ENCODE measurements around the gene NFASC. TPM values are rescaled to one million over a fixed set of nuclear protein-coding genes. Genes with fewer than 3 reads are reported as not detected.

The NFASC gene
- total RNA-seq, 1 experiment from 2014 or later = 1.6 TPM

GRCh38 chr1:204923626-204924012 lies 53.0 kb downstream of the NFASC start:
- CTCF ChIA-PET = no interaction called here
- H4K20me1 ChIP-seq (ENCODE audit: low read length) = no peaks in the 10 kb centered on the region
- H3K9me2 ChIP-seq (replicated peaks; ENCODE audit: low read length) = no peaks in the 10 kb centered on the region
- no peak overlapping the region for H3K27ac ChIP-seq (ENCODE audit: low read length)
- H3K9ac ChIP-seq (ENCODE audit: low read length) = no peak overlapping the region
- intact Hi-C loops (cut with micrococcal nuclease) = no loop called here
- H3K36me3 ChIP-seq (ENCODE audit: low read depth, low read length) = no peaks in the 10 kb centered on the region
- no peaks in the 10 kb centered on the region for H3F3A ChIP-seq (ENCODE audit: low read length, unreplicated experiment)
- H3K4me3 ChIP-seq (ENCODE audit: low read length) = no peak overlapping the region
- no TSS peak for BruUV-seq (replicated peaks)
- peaks cover 47% of the 10 kb centered on the region for H3K27me3 ChIP-seq (ENCODE audit: low read length)
- H3K79me2 ChIP-seq (ENCODE audit: low read length) = no peaks in the 10 kb centered on the region
- peaks cover 7% of the 10 kb centered on the region; the same call in 1 of the 2 replicates for H3K4me1 ChIP-seq (ENCODE audit: insufficient read depth, low read length)
- H2AFZ ChIP-seq (ENCODE audit: low read length) = no peak overlapping the region
- H3K4me2 ChIP-seq (ENCODE audit: low read length) = no peak overlapping the region
- no peaks in the 10 kb centered on the region for H3K9me3 ChIP-seq (ENCODE audit: low read length)
- POLR2A ChIA-PET (ENCODE audit: unreplicated experiment) = no interaction called here
- DNase-seq (no peak), ATAC-seq (no peak)
- TF ChIP-seq CTCF (conservative IDR thresholded peaks at IDR 0.05; ENCODE audit: low read depth, low read length) (no peak), EZH2phosphoT487 (IDR thresholded peaks at IDR 0.05; ENCODE audit: borderline replicate concordance, low read length) (no peak), EZH2 (IDR thresholded peaks at IDR 0.05; ENCODE audit: low read length, unreplicated experiment) (no peak)

GRCh38 chr1:204924013-204924759 lies 53.5 kb downstream of the NFASC start:
- Histone ChIP-seq H3K9me3 (ENCODE audit: low read length) (no peaks in the 10 kb centered on the region), H3K27ac (ENCODE audit: low read length) (no peak overlapping the region), H3K4me2 (ENCODE audit: low read length) (0 out of 2 replicates have a peak overlapping the region, but pooled peaks have one; percentile 2), H2AFZ (ENCODE audit: low read length) (no peak overlapping the region), H3K9me2 (replicated peaks; ENCODE audit: low read length) (no peaks in the 10 kb centered on the region), H4K20me1 (ENCODE audit: low read length) (no peaks in the 10 kb centered on the region), H3K79me2 (ENCODE audit: low read length) (no peaks in the 10 kb centered on the region), H3K36me3 (ENCODE audit: low read depth, low read length) (no peaks in the 10 kb centered on the region), H3K4me3 (ENCODE audit: low read length) (no peak overlapping the region), H3F3A (ENCODE audit: low read length, unreplicated experiment) (no peaks in the 10 kb centered on the region), H3K4me1 (ENCODE audit: insufficient read depth, low read length) (peaks cover 7% of the 10 kb centered on the region; the same call in 1 of the 2 replicates), H3K9ac (ENCODE audit: low read length) (no peak overlapping the region), H3K27me3 (ENCODE audit: low read length) (peaks cover 50% of the 10 kb centered on the region)
- DNase-seq = peak; percentile 57
- ChIA-PET POLR2A (ENCODE audit: unreplicated experiment) (interaction anchor here (0.7 kb wide), 1 partner anchor 17 kb away, joined by 3 read pairs; no protein-coding TSS in a partner anchor), CTCF (no interaction called here)
- BruUV-seq (replicated peaks) = no TSS peak
- intact Hi-C loops (cut with micrococcal nuclease) = no loop called here
- ATAC-seq = peak; percentile 66
- no peak for TF ChIP-seq CTCF (conservative IDR thresholded peaks at IDR 0.05; ENCODE audit: low read depth, low read length)
- TF ChIP-seq EZH2 (IDR thresholded peaks at IDR 0.05; ENCODE audit: low read length, unreplicated experiment) = no peak
- TF ChIP-seq EZH2phosphoT487 (IDR thresholded peaks at IDR 0.05; ENCODE audit: borderline replicate concordance, low read length) = no peak

GRCh38 chr1:204925701-204926100 lies 55.0 kb downstream of the NFASC start:
- H3K79me2 ChIP-seq (ENCODE audit: low read length) = no peaks in the 10 kb centered on the region
- ChIA-PET POLR2A (ENCODE audit: unreplicated experiment) (interaction anchor here (0.6 kb wide), 1 partner anchor 173 kb away, joined by 5 read pairs; no protein-coding TSS in a partner anchor), CTCF (no interaction called here)
- H2AFZ ChIP-seq (ENCODE audit: low read length) = no peak overlapping the region
- peaks cover 51% of the 10 kb centered on the region for H3K27me3 ChIP-seq (ENCODE audit: low read length)
- BruUV-seq (replicated peaks) = no TSS peak
- no peaks in the 10 kb centered on the region for H3K9me3 ChIP-seq (ENCODE audit: low read length)
- H3K27ac ChIP-seq (ENCODE audit: low read length) = no peak overlapping the region
- DNase-seq (no peak), ATAC-seq (no peak)
- no peaks in the 10 kb centered on the region for H4K20me1 ChIP-seq (ENCODE audit: low read length)
- H3K36me3 ChIP-seq (ENCODE audit: low read depth, low read length) = no peaks in the 10 kb centered on the region
- H3K9ac ChIP-seq (ENCODE audit: low read length) = no peak overlapping the region
- no peak overlapping the region for H3K4me2 ChIP-seq (ENCODE audit: low read length)
- TF ChIP-seq EZH2phosphoT487 (IDR thresholded peaks at IDR 0.05; ENCODE audit: borderline replicate concordance, low read length) = no peak
- TF ChIP-seq EZH2 (IDR thresholded peaks at IDR 0.05; ENCODE audit: low read length, unreplicated experiment) = no peak
- TF ChIP-seq CTCF (conservative IDR thresholded peaks at IDR 0.05; ENCODE audit: low read depth, low read length) = no peak
- H3K9me2 ChIP-seq (replicated peaks; ENCODE audit: low read length) = no peaks in the 10 kb centered on the region
- no peak overlapping the region for H3K4me3 ChIP-seq (ENCODE audit: low read length)
- intact Hi-C loops (cut with micrococcal nuclease) = loop anchor here (1.0 kb wide), 1 partner anchor 36 kb away; no protein-coding TSS in a partner anchor
- H3F3A ChIP-seq (ENCODE audit: low read length, unreplicated experiment) = no peaks in the 10 kb centered on the region
- H3K4me1 ChIP-seq (ENCODE audit: insufficient read depth, low read length) = peaks cover 7% of the 10 kb centered on the region; the same call in 1 of the 2 replicates
